ENCODE results near the gene DNAAF9. TPM values are rescaled to one million over a fixed set of nuclear protein-coding genes. Genes with fewer than 3 reads are reported as not detected.

The DNAAF9 gene
- total RNA-seq: 14.8 to 17.8 TPM (median 16.8 TPM) in 3 replicates
- long read RNA-seq, full-length matches to known transcripts: 3 of 11 reads
- long read RNA-seq, partial matches to known transcripts: 2 of 11 reads
- long read RNA-seq, other reads (novel, unspliced or antisense): 6 of 11 reads

DNA sequence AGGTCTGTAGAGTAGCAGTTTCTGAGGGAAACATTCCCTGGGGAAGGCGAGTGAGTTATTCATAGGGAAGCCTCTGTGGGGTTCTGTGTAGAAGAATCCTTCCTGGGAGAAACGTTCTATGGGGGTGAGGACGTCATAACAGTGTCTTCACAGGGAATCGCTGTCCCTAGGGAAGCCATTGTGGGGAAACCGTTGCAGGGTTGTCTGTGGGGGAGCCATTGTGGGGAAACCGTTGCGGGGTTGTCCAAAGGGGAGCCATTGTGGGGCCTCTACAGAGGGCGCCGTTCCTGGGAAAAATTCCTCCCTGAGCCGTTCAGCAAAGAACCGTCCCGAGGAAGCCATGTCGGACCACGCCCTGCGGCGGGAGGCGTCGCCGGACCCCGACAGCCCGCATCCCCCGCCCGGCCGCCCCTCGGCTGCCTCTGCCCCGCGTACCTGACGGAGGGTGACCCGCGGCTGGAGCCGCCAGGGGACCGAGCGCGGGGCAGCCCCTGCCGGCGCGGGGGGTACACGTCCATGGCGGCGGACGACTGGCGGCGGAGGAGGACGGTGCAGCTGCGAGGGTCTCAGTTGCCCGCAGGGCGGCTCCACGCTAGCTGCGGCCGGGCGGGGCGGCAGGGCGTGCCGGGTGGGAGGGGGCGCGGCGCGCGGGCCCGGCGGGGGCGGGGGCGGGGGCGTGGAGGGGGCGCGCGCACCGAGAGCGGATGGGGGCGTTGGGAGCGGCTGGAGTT is at the start of gene DNAAF9:
Gene DNAAF9 (minus strand): TSS at position 630 of the 731 bp plus-strand sequence. CDS start 112 bp downstream, at position 518.
- no peaks in the 10 kb centered on the region for H3K9me3 Mint-ChIP-seq (ENCODE audit: low read depth)
- no peaks in the 10 kb centered on the region for H3K27me3 Mint-ChIP-seq (ENCODE audit: low read depth)
- peaks cover 44% of the 10 kb centered on the region for H3K4me1 Mint-ChIP-seq (ENCODE audit: low read depth)
- H3K4me3 Mint-ChIP-seq (ENCODE audit: unreplicated experiment): peak within 1 kb of the TSS; percentile 86
- H3K27ac Mint-ChIP-seq (ENCODE audit: unreplicated experiment): peak within 1 kb of the TSS; percentile 90
- H3K36me3 Mint-ChIP-seq (ENCODE audit: low read depth): no peaks in the 10 kb centered on the region
- no peak for DNase-seq (ENCODE audit: low spot score)
- TF ChIP-seq, protein P1, sequence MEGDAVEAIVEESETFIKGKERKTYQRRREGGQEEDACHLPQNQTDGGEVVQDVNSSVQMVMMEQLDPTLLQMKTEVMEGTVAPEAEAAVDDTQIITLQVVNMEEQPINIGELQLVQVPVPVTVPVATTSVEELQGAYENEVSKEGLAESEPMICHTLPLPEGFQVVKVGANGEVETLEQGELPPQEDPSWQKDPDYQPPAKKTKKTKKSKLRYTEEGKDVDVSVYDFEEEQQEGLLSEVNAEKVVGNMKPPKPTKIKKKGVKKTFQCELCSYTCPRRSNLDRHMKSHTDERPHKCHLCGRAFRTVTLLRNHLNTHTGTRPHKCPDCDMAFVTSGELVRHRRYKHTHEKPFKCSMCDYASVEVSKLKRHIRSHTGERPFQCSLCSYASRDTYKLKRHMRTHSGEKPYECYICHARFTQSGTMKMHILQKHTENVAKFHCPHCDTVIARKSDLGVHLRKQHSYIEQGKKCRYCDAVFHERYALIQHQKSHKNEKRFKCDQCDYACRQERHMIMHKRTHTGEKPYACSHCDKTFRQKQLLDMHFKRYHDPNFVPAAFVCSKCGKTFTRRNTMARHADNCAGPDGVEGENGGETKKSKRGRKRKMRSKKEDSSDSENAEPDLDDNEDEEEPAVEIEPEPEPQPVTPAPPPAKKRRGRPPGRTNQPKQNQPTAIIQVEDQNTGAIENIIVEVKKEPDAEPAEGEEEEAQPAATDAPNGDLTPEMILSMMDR (IDR thresholded peaks at IDR 0.05): peak; percentile 74

- Mint-ChIP-seq H3K9me3 (ENCODE audit: low read depth) (no peaks in the 10 kb centered on the region), H3K4me3 (ENCODE audit: unreplicated experiment) (no peak overlapping the region), H3K36me3 (ENCODE audit: low read depth) (no peaks in the 10 kb centered on the region), H3K4me1 (ENCODE audit: low read depth) (peaks cover 13% of the 10 kb centered on the region), H3K27me3 (ENCODE audit: low read depth) (peaks cover 14% of the 10 kb centered on the region), H3K27ac (ENCODE audit: unreplicated experiment) (no peak overlapping the region)
- DNase-seq (ENCODE audit: low spot score): no peak
- TF ChIP-seq, protein P1 (IDR thresholded peaks at IDR 0.05): no peak
These were observed 49.2 kb upstream of the DNAAF9 start for GRCh38 chr20:3456648-3457047.

GRCh38 chr20:3454831-3455230 is 47.4 kb upstream of the DNAAF9 start:
- peaks cover 21% of the 10 kb centered on the region for H3K27me3 Mint-ChIP-seq (ENCODE audit: low read depth)
- H3K9me3 Mint-ChIP-seq (ENCODE audit: low read depth): no peaks in the 10 kb centered on the region
- peaks cover 2% of the 10 kb centered on the region for H3K36me3 Mint-ChIP-seq (ENCODE audit: low read depth)
- no peak for DNase-seq (ENCODE audit: low spot score)
- H3K27ac Mint-ChIP-seq (ENCODE audit: unreplicated experiment): no peak overlapping the region
- H3K4me1 Mint-ChIP-seq (ENCODE audit: low read depth): peaks cover 5% of the 10 kb centered on the region
- TF ChIP-seq, protein P1 (IDR thresholded peaks at IDR 0.05): no peak
- no peak overlapping the region for H3K4me3 Mint-ChIP-seq (ENCODE audit: unreplicated experiment)

GRCh38 chr20:3452690-3453089 is 45.2 kb upstream of the DNAAF9 start:
- Mint-ChIP-seq H3K27ac (ENCODE audit: unreplicated experiment) (no peak overlapping the region), H3K9me3 (ENCODE audit: low read depth) (no peaks in the 10 kb centered on the region), H3K4me3 (ENCODE audit: unreplicated experiment) (no peak overlapping the region), H3K27me3 (ENCODE audit: low read depth) (peaks cover 23% of the 10 kb centered on the region), H3K36me3 (ENCODE audit: low read depth) (peaks cover 2% of the 10 kb centered on the region), H3K4me1 (ENCODE audit: low read depth) (peaks cover 5% of the 10 kb centered on the region)
- no peak for DNase-seq (ENCODE audit: low spot score)
- TF ChIP-seq, protein P1 (IDR thresholded peaks at IDR 0.05): no peak

DNA sequence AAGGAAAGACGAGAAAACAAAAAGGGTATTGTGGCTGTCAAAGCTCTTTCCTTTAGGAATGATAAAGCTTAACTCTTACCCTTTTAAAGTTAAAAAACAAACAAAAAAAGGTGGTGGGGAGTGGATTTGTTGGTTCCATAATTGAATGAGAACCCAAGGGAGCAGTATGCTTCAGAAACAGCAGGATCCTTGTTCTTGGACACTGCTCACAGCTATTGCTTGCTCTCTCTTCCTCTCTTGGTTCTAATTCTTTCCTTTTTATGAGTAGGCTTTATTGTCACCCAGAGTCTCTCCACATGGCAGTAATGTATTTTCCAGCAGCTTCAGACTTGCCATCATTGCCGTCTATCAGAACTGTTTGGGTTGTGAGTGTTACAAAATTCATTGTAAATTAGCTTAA is 44.7 kb upstream of the DNAAF9 start:
- Mint-ChIP-seq H3K36me3 (ENCODE audit: low read depth) (peaks cover 2% of the 10 kb centered on the region), H3K9me3 (ENCODE audit: low read depth) (no peaks in the 10 kb centered on the region), H3K4me3 (ENCODE audit: unreplicated experiment) (no peak overlapping the region), H3K4me1 (ENCODE audit: low read depth) (peaks cover 5% of the 10 kb centered on the region), H3K27me3 (ENCODE audit: low read depth) (peaks cover 25% of the 10 kb centered on the region), H3K27ac (ENCODE audit: unreplicated experiment) (no peak overlapping the region)
- TF ChIP-seq, protein P1 (IDR thresholded peaks at IDR 0.05): no peak
- DNase-seq (ENCODE audit: low spot score): no peak
